ENCODE data around the gene PIM2. TPM values are rescaled to one million over a fixed set of nuclear protein-coding genes. Genes with fewer than 3 reads are reported as not detected.

PIM2 gene
- 11.5 TPM for total RNA-seq

- peak within 1 kb of the TSS; percentile 59 to 60 for H3K4me3 ChIP-seq
- intact Hi-C loops (cut with DNase I): no loop called here
- peaks cover 6% of the 10 kb centered on the region for H3K4me1 ChIP-seq
- no peaks in the 10 kb centered on the region for H3K9me3 ChIP-seq
- TF ChIP-seq POLR2AphosphoS5 (IDR thresholded peaks at IDR 0.05; ENCODE audit: insufficient read depth in 1 of 2, low read depth in 1 of 2) (peak; percentile 60 to 95), POLR2A (IDR thresholded peaks at IDR 0.05) (peak; percentile 65 to 87)
- TF ChIP-seq, protein P1, sequence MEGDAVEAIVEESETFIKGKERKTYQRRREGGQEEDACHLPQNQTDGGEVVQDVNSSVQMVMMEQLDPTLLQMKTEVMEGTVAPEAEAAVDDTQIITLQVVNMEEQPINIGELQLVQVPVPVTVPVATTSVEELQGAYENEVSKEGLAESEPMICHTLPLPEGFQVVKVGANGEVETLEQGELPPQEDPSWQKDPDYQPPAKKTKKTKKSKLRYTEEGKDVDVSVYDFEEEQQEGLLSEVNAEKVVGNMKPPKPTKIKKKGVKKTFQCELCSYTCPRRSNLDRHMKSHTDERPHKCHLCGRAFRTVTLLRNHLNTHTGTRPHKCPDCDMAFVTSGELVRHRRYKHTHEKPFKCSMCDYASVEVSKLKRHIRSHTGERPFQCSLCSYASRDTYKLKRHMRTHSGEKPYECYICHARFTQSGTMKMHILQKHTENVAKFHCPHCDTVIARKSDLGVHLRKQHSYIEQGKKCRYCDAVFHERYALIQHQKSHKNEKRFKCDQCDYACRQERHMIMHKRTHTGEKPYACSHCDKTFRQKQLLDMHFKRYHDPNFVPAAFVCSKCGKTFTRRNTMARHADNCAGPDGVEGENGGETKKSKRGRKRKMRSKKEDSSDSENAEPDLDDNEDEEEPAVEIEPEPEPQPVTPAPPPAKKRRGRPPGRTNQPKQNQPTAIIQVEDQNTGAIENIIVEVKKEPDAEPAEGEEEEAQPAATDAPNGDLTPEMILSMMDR (IDR thresholded peaks at IDR 0.05): no peak
- H3K27me3 ChIP-seq: no peaks in the 10 kb centered on the region
- peak within 1 kb of the TSS; percentile 84 for H3K27ac ChIP-seq
- peaks cover 0 to 9% of the 10 kb centered on the region in 2 donors for H3K36me3 ChIP-seq
- DNase-seq (ENCODE audit: extremely low spot score in 2 of 2): peak in 1 of 2 donors; percentile 93
These were observed at the start of gene PIM2 for GRCh38 chrX:48918643-48919340. TSS of gene PIM2 (minus strand) at chrX:48919024. CDS start at chrX:48918834, 190 bp downstream.

- intact Hi-C loops (cut with DNase I): no loop called here
These were observed 49.6 kb upstream of the PIM2 start for GRCh38 chrX:48968377-48968776.

GRCh38 chrX:48966796-48967579 lies 48.2 kb upstream of the PIM2 start:
- DNase-seq (ENCODE audit: extremely low spot score in 2 of 2): no peak
- peaks cover 8% of the 10 kb centered on the region for H3K4me1 ChIP-seq
- intact Hi-C loops (cut with DNase I): no loop called here
- H3K36me3 ChIP-seq: no peaks in the 10 kb centered on the region
- no peak overlapping the region for H3K27ac ChIP-seq
- TF ChIP-seq, protein P1 (IDR thresholded peaks at IDR 0.05): no peak
- no peak overlapping the region for H3K4me3 ChIP-seq
- no peaks in the 10 kb centered on the region for H3K9me3 ChIP-seq
- H3K27me3 ChIP-seq: no peaks in the 10 kb centered on the region

More at GRCh38 chrX:48968377-48968776, 49.6 kb upstream of the PIM2 start:
- DNase-seq (ENCODE audit: extremely low spot score in 2 of 2): no peak
- Histone ChIP-seq H3K4me1 (peaks cover 8% of the 10 kb centered on the region), H3K36me3 (no peaks in the 10 kb centered on the region), H3K9me3 (no peaks in the 10 kb centered on the region), H3K4me3 (no peak overlapping the region), H3K27ac (no peak overlapping the region), H3K27me3 (no peaks in the 10 kb centered on the region)
- TF ChIP-seq POLR2AphosphoS5 (IDR thresholded peaks at IDR 0.05; ENCODE audit: insufficient read depth in 1 of 2, low read depth in 1 of 2): no peak
- TF ChIP-seq POLR2A (IDR thresholded peaks at IDR 0.05): no peak
- TF ChIP-seq, protein P1 (IDR thresholded peaks at IDR 0.05): no peak

DNA sequence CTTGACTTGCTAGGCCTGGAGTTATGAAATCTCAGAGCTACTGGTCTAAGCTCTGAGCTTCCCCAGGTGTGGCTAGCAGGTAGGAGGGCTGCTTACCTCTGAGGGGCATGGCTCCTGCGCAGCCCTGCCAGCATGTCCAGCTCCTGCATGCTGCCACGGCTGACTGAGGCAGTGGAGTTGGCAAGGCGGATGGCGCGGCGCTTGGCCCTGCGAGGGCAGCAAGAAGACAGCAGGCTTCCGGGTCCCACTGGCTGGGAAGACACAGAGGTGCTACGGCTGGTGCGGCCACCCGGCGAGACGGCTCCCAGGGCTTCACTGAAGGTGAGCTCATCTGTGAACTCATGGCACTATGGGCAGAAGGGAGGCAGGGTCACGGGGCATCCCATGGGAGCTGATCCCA lies 47.1 kb upstream of the PIM2 start:
- Histone ChIP-seq H3K4me1 (peaks cover 3% of the 10 kb centered on the region), H3K36me3 (no peaks in the 10 kb centered on the region), H3K4me3 (no peak overlapping the region), H3K27ac (no peak overlapping the region), H3K9me3 (no peaks in the 10 kb centered on the region), H3K27me3 (no peaks in the 10 kb centered on the region)
- no peak for DNase-seq (ENCODE audit: extremely low spot score in 2 of 2)
- intact Hi-C loops (cut with DNase I): no loop called here
- no peak for TF ChIP-seq POLR2AphosphoS5 (IDR thresholded peaks at IDR 0.05; ENCODE audit: insufficient read depth in 1 of 2, low read depth in 1 of 2)
- TF ChIP-seq, protein P1 (IDR thresholded peaks at IDR 0.05): no peak
- no peak for TF ChIP-seq POLR2A (IDR thresholded peaks at IDR 0.05)
